Fibroblast of upper back skin (primary cell): ENCODE measurements around the gene FRY.

Experiments used
- DNase-seq: peaks from one replicate; pipeline ENCODE4 v3.0.0-alpha.2; 2013

Gene FRY

GRCh38 chr13:32087955-32088747 lies 56.6 kb downstream of the FRY start:
- peak; percentile 6 for DNase-seq

GRCh38 chr13:32092496-32092895 lies 60.9 kb downstream of the FRY start:
- DNase-seq = no peak

- no peak for DNase-seq
Observed at GRCh38 chr13:32093006-32093405, 61.4 kb downstream of the FRY start.

- DNase-seq = no peak
Observed at GRCh38 chr13:32098272-32098671, 66.7 kb downstream of the FRY start.

GRCh38 chr13:32105653-32106313 lies 74.2 kb downstream of the FRY start:
- no peak for DNase-seq

- DNase-seq = no peak
Observed at GRCh38 chr13:32107474-32107873, 75.9 kb downstream of the FRY start.

- no peak for DNase-seq
Observed at GRCh38 chr13:32107973-32108372, 76.4 kb downstream of the FRY start.

GRCh38 chr13:32113532-32113931 lies 82.0 kb downstream of the FRY start:
- no peak for DNase-seq

- DNase-seq = no peak
Observed at GRCh38 chr13:32114284-32114950, 82.8 kb downstream of the FRY start.

GRCh38 chr13:32115066-32115465 lies 83.5 kb downstream of the FRY start:
- no peak for DNase-seq

GRCh38 chr13:32116210-32116609 lies 84.6 kb downstream of the FRY start:
- no peak for DNase-seq

- DNase-seq = no peak
Observed at GRCh38 chr13:32117001-32117400, 85.4 kb downstream of the FRY start.

GRCh38 chr13:32117701-32118100 lies 86.1 kb downstream of the FRY start:
- no peak for DNase-seq

GRCh38 chr13:32121316-32121715 lies 89.7 kb downstream of the FRY start:
- no peak for DNase-seq

GRCh38 chr13:32124743-32125142 lies 93.2 kb downstream of the FRY start:
- DNase-seq = no peak

- DNase-seq = peak; percentile 36
Observed at GRCh38 chr13:32125221-32125689, 93.7 kb downstream of the FRY start.

GRCh38 chr13:32125751-32126150 lies 94.2 kb downstream of the FRY start:
- DNase-seq = peak; percentile 31

GRCh38 chr13:32126278-32126677 lies 94.7 kb downstream of the FRY start:
- peak; percentile 16 for DNase-seq

GRCh38 chr13:32126756-32127155 lies 95.2 kb downstream of the FRY start:
- DNase-seq = peak; percentile 7

- DNase-seq = no peak
Observed at GRCh38 chr13:32127691-32128090, 96.1 kb downstream of the FRY start.

- DNase-seq = peak; percentile 20
Observed at GRCh38 chr13:32134241-32135055, 102.9 kb downstream of the FRY start.

GRCh38 chr13:32135056-32135390 lies 103.4 kb downstream of the FRY start:
- no peak for DNase-seq

- DNase-seq = peak; percentile 83
Observed at GRCh38 chr13:32135655-32136054, 104.1 kb downstream of the FRY start.
